SK-N-SH (cell line): ENCODE data around the gene TSPYL4. TPM values are rescaled to one million over a fixed set of nuclear protein-coding genes. Genes with fewer than 3 reads are reported as not detected.
"Not testable (repeated sequence)": the region's sequence is repeated elsewhere in the genome, so short reads cannot be mapped to it uniquely, and the experiment has no call there.

Experiments
- CTCF ChIA-PET: fragments of 300-600, 350-600 bp; formaldehyde crosslinking; extraction: SDS; loops from one replicate; lab custom pipeline; 2021; lab: Yijun Ruan, JAX
- POLR2A ChIA-PET: fragments of 350-600 bp; sonication (Branson Sonifier 250); formaldehyde crosslinking; extraction: SDS; loops from one replicate; lab custom pipeline; 2020; ENCODE audit warnings: antibody characterized with exemption, inconsistent platforms; lab: Yijun Ruan, JAX
- DNase-seq: peaks from one replicate; pipeline ENCODE4 v3.0.0; 2012
- H2AFZ ChIP-seq: fragments of 200-600 bp; sonication (generic); 2 replicates; pipeline ENCODE4 v1.8.1; 2016; ENCODE audit warnings: antibody characterized with exemption, mild to moderate bottlenecking, low read depth
- H3F3A ChIP-seq: fragments of 200-600 bp; sonication (generic); replicated peaks from 2 replicates; pipeline ENCODE3; 2016; ENCODE audit warnings: antibody characterized with exemption, mild to moderate bottlenecking; ENCODE audit not compliant: insufficient read depth
- H3K27ac ChIP-seq, 2 experiments: fragments of 200-500 bp in 1 of 2; fragments of 200-600 bp in 1 of 2; sonication (Bioruptor generic) in 1 of 2; sonication (generic), shearing (Covaris generic) in 1 of 2; 2 replicates each; pipeline versions ENCODE4 v1.5.1 to v1.6.1; 2014 to 2016; ENCODE audit warnings: low read depth in 2 of 2, inconsistent platforms in 1 of 2, low read length in 1 of 2, mild to moderate bottlenecking in 1 of 2, mixed read lengths in 1 of 2
- H3K27me3 ChIP-seq: fragments of 200-600 bp; sonication (generic), shearing (Covaris generic); 2 replicates; pipeline ENCODE4 v1.6.1; 2016; ENCODE audit warnings: mixed run types; ENCODE audit not compliant: insufficient read depth
- H3K36me3 ChIP-seq, 2 experiments: fragments of 200-500 bp in 1 of 2; fragments of 200-600 bp in 1 of 2; sonication (Bioruptor generic) in 1 of 2; sonication (generic) in 1 of 2; replicated peaks in 1 of 2; 2 replicates each; pipeline versions ENCODE3 to v1.5.1; 2014 to 2016; ENCODE audit warnings: low read length in 1 of 2, mild to moderate bottlenecking in 1 of 2; ENCODE audit not compliant: insufficient read depth in 2 of 2, control insufficient read depth in 1 of 2
- H3K4me1 ChIP-seq, 2 experiments: fragments of 200-500 bp in 1 of 2; fragments of 200-600 bp in 1 of 2; sonication (Bioruptor generic) in 1 of 2; sonication (generic), shearing (Covaris generic) in 1 of 2; 2 replicates each; pipeline versions ENCODE4 v1.5.1 to v1.6.1; 2014 to 2016; ENCODE audit warnings: low read depth in 1 of 2, low read length in 1 of 2, mixed run types in 1 of 2; ENCODE audit not compliant: insufficient read depth in 2 of 2, control insufficient read depth in 1 of 2
- H3K4me2 ChIP-seq: fragments of 200-600 bp; sonication (generic), shearing (Covaris generic); 2 replicates; pipeline ENCODE4 v1.6.1; 2017; ENCODE audit warnings: mixed run types
- H3K4me3 ChIP-seq, 2 experiments: fragments of 200-500 bp in 1 of 2; fragments of 200-600 bp in 1 of 2; sonication (Bioruptor generic) in 1 of 2; sonication (generic), shearing (Covaris generic) in 1 of 2; 2 replicates each; pipeline versions ENCODE4 v1.5.1 to v1.8.1; 2014 to 2016; ENCODE audit warnings: low read depth in 2 of 2, inconsistent platforms in 1 of 2, low read length in 1 of 2, mild to moderate bottlenecking in 1 of 2, mixed read lengths in 1 of 2, moderate library complexity in 1 of 2
- H3K79me2 ChIP-seq: fragments of 200-600 bp; sonication (generic); 2 replicates; pipeline ENCODE4 v1.8.1; 2017; ENCODE audit warnings: mild to moderate bottlenecking; ENCODE audit not compliant: insufficient read depth
- H3K9ac ChIP-seq: fragments of 200-600 bp; sonication (generic); 2 replicates; pipeline ENCODE4 v1.6.1; 2017; ENCODE audit warnings: mixed run types
- H3K9me2 ChIP-seq: fragments of 200-600 bp; sonication (generic); 2 replicates; pipeline ENCODE4 v1.6.1; 2017; ENCODE audit warnings: mixed run types
- H3K9me3 ChIP-seq: fragments of 200-600 bp; sonication (generic); 2 replicates; pipeline ENCODE4 v1.6.1; 2017; ENCODE audit warnings: mixed run types, mild to moderate bottlenecking, moderate library complexity
- H4K20me1 ChIP-seq: fragments of 200-600 bp; sonication (generic); 2 replicates; pipeline ENCODE4 v1.6.1; 2017; ENCODE audit warnings: mild to moderate bottlenecking, mixed run types; ENCODE audit not compliant: insufficient read depth
- CHD2 ChIP-seq: fragments of 150-350 bp; IDR thresholded peaks from 2 replicates; pipeline ENCODE4 v1.6.1; 2018; ENCODE audit warnings: low read length; ENCODE audit not compliant: partially characterized antibody
- CTCF ChIP-seq: fragments of 200-600 bp; sonication (generic); IDR thresholded peaks from 2 replicates; pipeline ENCODE4 v1.6.1; 2017; ENCODE audit warnings: antibody characterized with exemption, mild to moderate bottlenecking, moderate library complexity
- FOSL2 ChIP-seq: IDR thresholded peaks from 2 replicates; pipeline ENCODE4 v1.4.0; 2012; ENCODE audit warnings: low read depth, mild to moderate bottlenecking, moderate library complexity, borderline replicate concordance
- FOXJ3 ChIP-seq: sonication (generic); formaldehyde crosslinking; IDR thresholded peaks from 2 replicates; pipeline ENCODE4 v1.5.1; 2020; ENCODE audit warnings: mild to moderate bottlenecking, missing genetic modification reagents
- FOXM1 ChIP-seq: IDR thresholded peaks from 2 replicates; pipeline ENCODE4 v1.4.0; 2012; ENCODE audit warnings: low read depth, mild to moderate bottlenecking
- MXI1 ChIP-seq: IDR thresholded peaks from 2 replicates; pipeline ENCODE4 v1.6.1; 2012; ENCODE audit warnings: mild to moderate bottlenecking, low read depth, low read length, improper control_type of control experiment
- NRF1 ChIP-seq: IDR thresholded peaks from 2 replicates; pipeline ENCODE4 v1.6.1; 2012; ENCODE audit warnings: low read depth, mild to moderate bottlenecking, low read length
- RAD21 ChIP-seq: IDR thresholded peaks from 2 replicates; pipeline ENCODE4 v1.6.1; 2012; ENCODE audit warnings: mild to moderate bottlenecking, low read length
- TAF1 ChIP-seq: IDR thresholded peaks from 2 replicates; pipeline ENCODE4 v1.6.1; 2012; ENCODE audit warnings: low read depth, mild to moderate bottlenecking, low read length, moderate library complexity, borderline replicate concordance
- USF2 ChIP-seq: fragments of 150-350 bp; IDR thresholded peaks from 2 replicates; pipeline ENCODE4 v1.6.1; 2017; ENCODE audit warnings: antibody characterized with exemption, low read length, low read depth, borderline replicate concordance
- WGBS: methylation state at CpG from one replicate; pipeline ENCODE4 v1.1.6; 2017; ENCODE audit warnings: low lambda C conversion rate; 5-methylcytosine and 5-hydroxymethylcytosine counted together
- polyA plus RNA-seq, 3 experiments: library from polyadenylated mRNA; depleted of rRNA; stranded (reverse); fragments of >200 nt; gene quantifications; 2 replicates each; pipeline ENCODE4 v1.2.3, GENCODE V29; 2012
- TF ChIP-seq, protein P1 (sequence below): IDR thresholded peaks from 2 replicates; pipeline ENCODE4 v1.6.1; 2012; ENCODE audit warnings: mild to moderate bottlenecking, low read depth, low read length, moderate library complexity
- TF ChIP-seq, protein P2 (sequence below): IDR thresholded peaks from 2 replicates; pipeline ENCODE4; 2012

The TSPYL4 gene
- polyA plus RNA-seq, 1 of the 3 experiments (the other 2 are of a cell fraction): 29.1 TPM

DNA sequence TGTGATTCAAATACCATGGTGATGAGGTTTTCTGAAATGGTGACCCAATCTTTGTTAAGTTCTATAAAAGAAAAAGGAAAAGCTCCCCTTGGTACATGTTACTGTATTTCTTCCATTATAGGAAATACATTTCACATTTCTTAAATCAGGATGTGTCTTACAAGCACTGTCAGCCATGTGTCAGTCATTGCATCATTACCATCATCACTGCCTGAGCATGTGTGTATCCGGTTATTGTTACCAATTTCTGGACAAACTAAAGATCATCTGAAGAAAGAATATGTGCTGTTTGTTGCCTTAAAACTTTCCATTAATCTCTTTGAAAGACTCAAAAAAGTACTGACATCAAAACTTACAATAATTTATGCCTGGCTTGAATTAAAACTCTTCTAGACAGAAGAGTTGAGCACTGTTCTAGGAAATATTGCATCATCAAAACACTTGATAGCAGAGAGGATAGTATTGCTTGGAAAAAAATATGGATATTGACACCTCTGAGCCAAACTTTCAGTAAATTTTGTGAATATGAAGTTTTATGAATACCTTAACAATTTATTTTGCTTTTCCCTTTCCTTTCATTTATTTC lies 33.0 kb upstream of the TSPYL4 start (continued):
- no peak for TF ChIP-seq MXI1
- TF ChIP-seq, all 33 proteins: peak for 0

DNA sequence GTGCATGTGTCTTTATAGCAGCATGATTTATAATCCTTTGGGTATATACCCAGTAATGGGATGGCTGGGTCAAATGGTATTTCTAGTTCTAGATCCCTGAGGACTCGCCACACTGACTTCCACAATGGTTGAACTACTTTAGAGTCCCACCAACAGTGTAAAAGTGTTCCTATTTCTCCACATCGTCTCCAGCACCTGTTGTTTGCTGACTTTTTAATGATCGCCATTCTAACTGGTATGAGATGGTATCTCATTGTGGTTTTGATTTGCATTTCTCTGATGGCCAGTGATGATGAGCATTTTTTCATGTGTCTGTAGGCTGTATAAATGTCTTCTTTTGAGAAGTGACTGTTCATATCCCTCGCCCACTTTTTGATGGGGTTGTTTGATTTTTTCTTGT lies 31.1 kb upstream of the TSPYL4 start:
- H3K4me1 ChIP-seq, H3K27ac ChIP-seq, H3K27me3 ChIP-seq, H3K9me3 ChIP-seq, H2AFZ ChIP-seq, H3K4me3 ChIP-seq, DNase-seq, POLR2A ChIA-PET, H3K4me2 ChIP-seq, H3K9ac ChIP-seq, H3F3A ChIP-seq, H3K79me2 ChIP-seq, H4K20me1 ChIP-seq, H3K9me2 ChIP-seq, CTCF ChIA-PET, H3K36me3 ChIP-seq: not testable (repeated sequence)
- 93% methylated on average over 4 of the region's 4 CpGs for WGBS

DNA sequence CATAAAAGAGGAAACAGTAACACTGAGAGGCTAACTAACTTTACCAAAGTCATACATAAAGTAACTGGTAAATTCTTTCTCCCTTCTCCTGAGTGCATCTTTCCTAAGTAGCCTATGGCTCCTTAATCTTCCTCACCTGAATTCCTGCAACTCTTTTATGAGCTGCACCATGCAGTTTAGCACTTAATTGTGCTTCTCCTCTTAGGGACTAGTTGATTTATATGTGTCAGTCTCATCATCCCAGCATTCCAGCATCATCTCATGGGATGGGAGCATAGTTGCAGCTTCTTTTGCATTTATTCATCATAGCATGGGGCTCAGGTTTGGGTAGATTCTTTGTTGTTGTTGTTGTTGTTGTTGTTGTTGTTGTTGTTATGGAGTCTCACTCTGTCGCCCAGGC lies 29.3 kb upstream of the TSPYL4 start:
- H3K27ac ChIP-seq: no peak overlapping the region
- H3K9me3 ChIP-seq: no peaks in the 10 kb centered on the region
- WGBS: 100% methylated on average over 1 of the region's 1 CpG
- H3K27me3 ChIP-seq: no peaks in the 10 kb centered on the region
- no peak overlapping the region for H3K9ac ChIP-seq
- peaks cover 0 to 11% of the 10 kb centered on the region in 2 experiments; a peak in 2 of 4 replicates for H3K4me1 ChIP-seq
- peaks cover 0 to 3% of the 10 kb centered on the region in 2 experiments for H3K36me3 ChIP-seq
- ChIA-PET POLR2A (no interaction called here), CTCF (interaction anchor here (0.8 to 2.0 kb wide), 4 partner anchors 15 to 278 kb away, joined by 3 to 6 read pairs (median 4); no protein-coding TSS in a partner anchor)
- no peak for TF ChIP-seq USF2
- TF ChIP-seq FOSL2: no peak
- TF ChIP-seq MXI1: no peak
- TF ChIP-seq CHD2: no peak
- TF ChIP-seq, protein P1, sequence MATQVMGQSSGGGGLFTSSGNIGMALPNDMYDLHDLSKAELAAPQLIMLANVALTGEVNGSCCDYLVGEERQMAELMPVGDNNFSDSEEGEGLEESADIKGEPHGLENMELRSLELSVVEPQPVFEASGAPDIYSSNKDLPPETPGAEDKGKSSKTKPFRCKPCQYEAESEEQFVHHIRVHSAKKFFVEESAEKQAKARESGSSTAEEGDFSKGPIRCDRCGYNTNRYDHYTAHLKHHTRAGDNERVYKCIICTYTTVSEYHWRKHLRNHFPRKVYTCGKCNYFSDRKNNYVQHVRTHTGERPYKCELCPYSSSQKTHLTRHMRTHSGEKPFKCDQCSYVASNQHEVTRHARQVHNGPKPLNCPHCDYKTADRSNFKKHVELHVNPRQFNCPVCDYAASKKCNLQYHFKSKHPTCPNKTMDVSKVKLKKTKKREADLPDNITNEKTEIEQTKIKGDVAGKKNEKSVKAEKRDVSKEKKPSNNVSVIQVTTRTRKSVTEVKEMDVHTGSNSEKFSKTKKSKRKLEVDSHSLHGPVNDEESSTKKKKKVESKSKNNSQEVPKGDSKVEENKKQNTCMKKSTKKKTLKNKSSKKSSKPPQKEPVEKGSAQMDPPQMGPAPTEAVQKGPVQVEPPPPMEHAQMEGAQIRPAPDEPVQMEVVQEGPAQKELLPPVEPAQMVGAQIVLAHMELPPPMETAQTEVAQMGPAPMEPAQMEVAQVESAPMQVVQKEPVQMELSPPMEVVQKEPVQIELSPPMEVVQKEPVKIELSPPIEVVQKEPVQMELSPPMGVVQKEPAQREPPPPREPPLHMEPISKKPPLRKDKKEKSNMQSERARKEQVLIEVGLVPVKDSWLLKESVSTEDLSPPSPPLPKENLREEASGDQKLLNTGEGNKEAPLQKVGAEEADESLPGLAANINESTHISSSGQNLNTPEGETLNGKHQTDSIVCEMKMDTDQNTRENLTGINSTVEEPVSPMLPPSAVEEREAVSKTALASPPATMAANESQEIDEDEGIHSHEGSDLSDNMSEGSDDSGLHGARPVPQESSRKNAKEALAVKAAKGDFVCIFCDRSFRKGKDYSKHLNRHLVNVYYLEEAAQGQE: no peak
- TF ChIP-seq, protein P2, sequence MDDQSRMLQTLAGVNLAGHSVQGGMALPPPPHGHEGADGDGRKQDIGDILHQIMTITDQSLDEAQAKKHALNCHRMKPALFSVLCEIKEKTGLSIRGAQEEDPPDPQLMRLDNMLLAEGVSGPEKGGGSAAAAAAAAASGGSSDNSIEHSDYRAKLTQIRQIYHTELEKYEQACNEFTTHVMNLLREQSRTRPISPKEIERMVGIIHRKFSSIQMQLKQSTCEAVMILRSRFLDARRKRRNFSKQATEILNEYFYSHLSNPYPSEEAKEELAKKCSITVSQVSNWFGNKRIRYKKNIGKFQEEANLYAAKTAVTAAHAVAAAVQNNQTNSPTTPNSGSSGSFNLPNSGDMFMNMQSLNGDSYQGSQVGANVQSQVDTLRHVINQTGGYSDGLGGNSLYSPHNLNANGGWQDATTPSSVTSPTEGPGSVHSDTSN: no peak
- TF ChIP-seq CTCF: no peak
- no peak for TF ChIP-seq TAF1
- no peak for TF ChIP-seq RAD21
- no peak for TF ChIP-seq FOXM1
- no peak for TF ChIP-seq NRF1
- no peak for TF ChIP-seq FOXJ3 (CRISPR knock-in tag)
- no peak overlapping the region for H3K4me2 ChIP-seq
- peaks cover 22% of the 10 kb centered on the region for H3K79me2 ChIP-seq
- no peak for DNase-seq
- no peaks in the 10 kb centered on the region for H3K9me2 ChIP-seq
- no peak overlapping the region for H3K4me3 ChIP-seq
- H4K20me1 ChIP-seq: peaks cover 3% of the 10 kb centered on the region
- H2AFZ ChIP-seq: no peak overlapping the region
- peaks cover 8% of the 10 kb centered on the region for H3F3A ChIP-seq
